HepG2 (cell line): Measurements from ENCODE around the gene ABI3. TPM values are rescaled to one million over a fixed set of nuclear protein-coding genes. Genes with fewer than 3 reads are reported as not detected.
A peak's percentile ranks its signal among the peaks of the same experiment; 100 is the strongest.

Experiments used
- ARID5B ChIP-seq: IDR thresholded peaks from 2 replicates; pipeline ENCODE4 v1.4.0; 2020; ENCODE audit warnings: mild to moderate bottlenecking, missing genetic modification reagents
- ATF5 ChIP-seq: sonication (generic); formaldehyde crosslinking; IDR thresholded peaks from 2 replicates; pipeline ENCODE4 v1.4.0; 2020; ENCODE audit warnings: mild to moderate bottlenecking, low read depth, missing genetic modification reagents
- CEBPZ ChIP-seq: IDR thresholded peaks from 2 replicates; pipeline ENCODE4 v1.6.1; 2012; ENCODE audit warnings: low read length, improper control_type of control experiment
- CTCF ChIP-seq: sonication (generic); formaldehyde crosslinking; IDR thresholded peaks from 2 replicates; pipeline ENCODE4 v1.5.0; 2020; ENCODE audit warnings: mild to moderate bottlenecking, missing genetic modification reagents, moderate library complexity
- ELF4 ChIP-seq: sonication (generic); formaldehyde crosslinking; IDR thresholded peaks from 2 replicates; pipeline ENCODE4 v1.5.0; 2020; ENCODE audit warnings: missing genetic modification reagents, mild to moderate bottlenecking, moderate library complexity, borderline replicate concordance
- EZH2 ChIP-seq: conservative IDR thresholded peaks from 2 replicates; pipeline ENCODE4 v1.6.1; 2012; ENCODE audit warnings: mild to moderate bottlenecking, low read depth, low read length, moderate library complexity
- MIER2 ChIP-seq: IDR thresholded peaks from 2 replicates; pipeline ENCODE4 v1.6.1; 2016; ENCODE audit warnings: missing biosample characterization, missing genetic modification reagents
- TEAD2 ChIP-seq: sonication (generic); formaldehyde crosslinking; IDR thresholded peaks from 2 replicates; pipeline ENCODE4 v1.9.0; 2021; ENCODE audit warnings: missing genetic modification reagents
- ZNF44 ChIP-seq: sonication (generic); formaldehyde crosslinking; IDR thresholded peaks from 2 replicates; pipeline ENCODE4 v1.5.1; 2020; ENCODE audit warnings: mild to moderate bottlenecking, missing genetic modification reagents
- ZNF512B ChIP-seq: sonication (generic); formaldehyde crosslinking; IDR thresholded peaks from 2 replicates; pipeline ENCODE4 v1.5.1; 2020; ENCODE audit warnings: missing genetic modification reagents, mild to moderate bottlenecking, borderline replicate concordance
- ZNF562 ChIP-seq: sonication (generic); formaldehyde crosslinking; IDR thresholded peaks from 2 replicates; pipeline ENCODE4 v1.8.0; 2022; ENCODE audit warnings: missing genetic modification reagents, borderline replicate concordance
- ZSCAN21 ChIP-seq: sonication (generic); formaldehyde crosslinking; IDR thresholded peaks from 2 replicates; pipeline ENCODE4 v1.8.0; 2022; ENCODE audit warnings: mild to moderate bottlenecking, missing genetic modification reagents, moderate library complexity, borderline replicate concordance
- polyA plus RNA-seq, 8 experiments: library from polyadenylated mRNA; depleted of rRNA in 3 of 8; stranded (reverse) in 7 of 8; unstranded in 1 of 8; fragments of >200 nt; fragmentation: Illumina TruSeq in 4 of 8; extraction: Trizol in 4 of 8; gene quantifications; 2 replicates each; pipeline versions ENCODE4 v1.2.1 to v1.2.3, GENCODE V29; 2011 to 2016; ENCODE audit warnings: low read depth in 4 of 8, missing spikeins in 1 of 8, mixed read lengths in 1 of 8; ENCODE audit not compliant: insufficient read depth in 1 of 8
- total RNA-seq, 5 experiments: library from RNA; depleted of rRNA; stranded (reverse); fragments of >200 nt; fragmentation: Illumina TruSeq; extraction: Trizol; gene quantifications; 2 replicates each; pipeline ENCODE4 v1.2.3, GENCODE V29; 2016; ENCODE audit warnings: low read depth in 1 of 5

Gene ABI3
- total and polyA plus RNA-seq, 2 of the 13 experiments (the other 11 are each of a cell fraction or from before 2014, with no cell fraction given), result not detected

- TF ChIP-seq ARID5B (peak; percentile 8; the same call in 1 of the 2 replicates), ELF4 (CRISPR knock-in tag) (no peak), ZNF562 (CRISPR knock-in tag) (no peak), EZH2 (0 out of 2 replicates have a peak, but pooled peaks have one; percentile 33), TEAD2 (CRISPR knock-in tag) (no peak), MIER2 (CRISPR knock-in tag) (peak; percentile 31; the same call in 1 of the 2 replicates), CTCF (0 out of 2 replicates have a peak, but pooled peaks have one; percentile 6), ZNF44 (CRISPR knock-in tag) (0 out of 2 replicates have a peak, but pooled peaks have one; percentile 52), ZNF512B (CRISPR knock-in tag) (0 out of 2 replicates have a peak, but pooled peaks have one; percentile 53), CEBPZ (no peak), ZSCAN21 (CRISPR knock-in tag) (no peak), ATF5 (CRISPR knock-in tag) (no peak)
These were observed 20.4 kb downstream of the ABI3 start, which contains the start of gene PHOSPHO1 (continued) for GRCh38 chr17:49230636-49231562.
